Prostate gland (tissue), 2 donors: ENCODE measurements around the gene ERCC6L2. TPM values are rescaled to one million over a fixed set of nuclear protein-coding genes. Genes with fewer than 3 reads are reported as not detected.
A peak's percentile ranks its signal among the peaks of the same experiment; 100 is the strongest.

Experiments used
- DNase-seq: peaks from one replicate; pipeline ENCODE4 v3.0.0-alpha.2; 2019; ENCODE audit warnings: low spot score
- H3K27ac ChIP-seq, 2 donors: fragments of 200-600 bp; sonication (generic); 2 replicates each; pipeline ENCODE4 v1.5.1; 2017 to 2019
- H3K27me3 ChIP-seq: fragments of 200-600 bp; sonication (generic); replicated peaks from 2 replicates; pipeline ENCODE4 v1.5.1; 2019; ENCODE audit not compliant: insufficient read depth
- H3K36me3 ChIP-seq, 2 donors: fragments of 200-600 bp; sonication (generic); 1 replicate in 1 of 2; 2 replicates in 1 of 2; pipeline versions ENCODE4 v1.5.1 to v1.8.1; 2017 to 2019
- H3K4me1 ChIP-seq: fragments of 200-600 bp; sonication (generic); replicated peaks from 2 replicates; pipeline ENCODE4 v1.5.1; 2019
- H3K4me3 ChIP-seq, 2 donors: fragments of 200-600 bp; sonication (generic); 2 replicates each; pipeline ENCODE4 v1.5.1; 2017 to 2019
- H3K9me3 ChIP-seq: fragments of 200-600 bp; sonication (generic); 2 replicates; pipeline ENCODE4 v1.5.1; 2017
- POLR2A ChIP-seq: fragments of 450-650 bp; IDR thresholded peaks from one replicate; pipeline ENCODE4 v1.6.1; 2016; ENCODE audit warnings: antibody characterized with exemption, mild to moderate bottlenecking
- POLR2AphosphoS5 ChIP-seq: sonication (generic); formaldehyde crosslinking; IDR thresholded peaks from one replicate; pipeline ENCODE4 v1.6.1; 2017; ENCODE audit warnings: antibody characterized with exemption
- WGBS: methylation state at CpG from one replicate; pipeline ENCODE4 v1.1.5; 2018; 5-methylcytosine and 5-hydroxymethylcytosine counted together
- intact Hi-C: fragments of 100-400 bp; cut with DNase I; formaldehyde crosslinking; loops from one replicate; pipeline ENCODE4 v1.14.2; 2022
- total RNA-seq, 2 donors: library from RNA; depleted of rRNA; stranded (reverse); fragments of >200 nt; gene quantifications; one replicate each; pipeline ENCODE4 v1.1.0, GENCODE V29; 2016
- TF ChIP-seq, protein P1 (sequence below), 4 experiments: fragments of 200-600 bp in 2 of 4; fragments of 450-650 bp in 2 of 4; sonication (generic) in 2 of 4; IDR thresholded peaks; 1 replicate in 3 of 4; 2 replicates in 1 of 4; pipeline ENCODE4 v1.5.1; 2016 to 2019; ENCODE audit warnings: antibody characterized with exemption in 4 of 4, mild to moderate bottlenecking in 2 of 4, moderate library complexity in 2 of 4

ERCC6L2 gene
- total RNA-seq, 2 donors from 2014 or later = 57.7 to 73.4 TPM

GRCh38 chr9:95978106-95978505, 102.6 kb downstream of the ERCC6L2 start:
- DNase-seq = no peak
- intact Hi-C loops = no loop called here
- Histone ChIP-seq H3K9me3 (no peaks in the 10 kb centered on the region), H3K36me3 (no peaks in the 10 kb centered on the region), H3K4me1 (no peaks in the 10 kb centered on the region), H3K27ac (no peak overlapping the region), H3K4me3 (no peak overlapping the region), H3K27me3 (no peaks in the 10 kb centered on the region)
- TF ChIP-seq, protein P1, sequence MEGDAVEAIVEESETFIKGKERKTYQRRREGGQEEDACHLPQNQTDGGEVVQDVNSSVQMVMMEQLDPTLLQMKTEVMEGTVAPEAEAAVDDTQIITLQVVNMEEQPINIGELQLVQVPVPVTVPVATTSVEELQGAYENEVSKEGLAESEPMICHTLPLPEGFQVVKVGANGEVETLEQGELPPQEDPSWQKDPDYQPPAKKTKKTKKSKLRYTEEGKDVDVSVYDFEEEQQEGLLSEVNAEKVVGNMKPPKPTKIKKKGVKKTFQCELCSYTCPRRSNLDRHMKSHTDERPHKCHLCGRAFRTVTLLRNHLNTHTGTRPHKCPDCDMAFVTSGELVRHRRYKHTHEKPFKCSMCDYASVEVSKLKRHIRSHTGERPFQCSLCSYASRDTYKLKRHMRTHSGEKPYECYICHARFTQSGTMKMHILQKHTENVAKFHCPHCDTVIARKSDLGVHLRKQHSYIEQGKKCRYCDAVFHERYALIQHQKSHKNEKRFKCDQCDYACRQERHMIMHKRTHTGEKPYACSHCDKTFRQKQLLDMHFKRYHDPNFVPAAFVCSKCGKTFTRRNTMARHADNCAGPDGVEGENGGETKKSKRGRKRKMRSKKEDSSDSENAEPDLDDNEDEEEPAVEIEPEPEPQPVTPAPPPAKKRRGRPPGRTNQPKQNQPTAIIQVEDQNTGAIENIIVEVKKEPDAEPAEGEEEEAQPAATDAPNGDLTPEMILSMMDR (IDR thresholded peaks at IDR 0.05) = no peak
- no peak for TF ChIP-seq POLR2A
- no peak for TF ChIP-seq POLR2AphosphoS5
- WGBS = 88% methylated on average over 4 of the region's 4 CpGs

DNA sequence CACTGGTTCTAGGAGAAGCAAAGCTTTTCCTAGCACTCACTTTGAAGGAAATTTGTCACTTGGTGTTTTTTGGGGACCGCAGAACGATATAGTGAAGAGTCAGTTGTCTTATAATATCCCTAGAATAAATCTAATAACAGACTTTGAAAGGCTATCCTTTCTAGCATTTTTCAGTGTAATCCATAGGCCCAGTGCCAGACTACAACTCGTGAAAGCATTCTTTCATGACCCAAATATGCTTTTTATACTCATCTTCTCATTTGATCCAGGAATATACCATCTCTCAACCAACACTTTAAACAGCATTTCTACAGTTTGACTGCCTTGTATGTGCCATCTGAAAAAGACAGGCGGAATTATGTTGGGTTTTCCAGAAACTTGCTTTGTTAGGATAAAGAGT, 104.0 kb downstream of the ERCC6L2 start:
- Histone ChIP-seq H3K4me1 (no peaks in the 10 kb centered on the region), H3K27ac (peak overlapping the region in 1 of 2 donors; percentile 19), H3K4me3 (no peak overlapping the region), H3K9me3 (no peaks in the 10 kb centered on the region), H3K36me3 (no peaks in the 10 kb centered on the region), H3K27me3 (no peaks in the 10 kb centered on the region)
- no peak for DNase-seq
- TF ChIP-seq POLR2A (no peak), POLR2AphosphoS5 (no peak)
- TF ChIP-seq, protein P1 (IDR thresholded peaks at IDR 0.05) = no peak
- WGBS = 68% methylated on average over 4 of the region's 4 CpGs
- intact Hi-C loops = no loop called here

- Histone ChIP-seq H3K27ac (peak overlapping the region in 1 of 2 donors; percentile 19), H3K4me1 (no peaks in the 10 kb centered on the region), H3K36me3 (no peaks in the 10 kb centered on the region), H3K9me3 (no peaks in the 10 kb centered on the region), H3K27me3 (no peaks in the 10 kb centered on the region), H3K4me3 (no peak overlapping the region)
- no peak for TF ChIP-seq POLR2AphosphoS5
- no peak for TF ChIP-seq POLR2A
- 67% methylated on average over 8 of the region's 8 CpGs for WGBS
- no peak for DNase-seq
- intact Hi-C loops = no loop called here
Observed at GRCh38 chr9:95980262-95981125, 105.0 kb downstream of the ERCC6L2 start.

GRCh38 chr9:95981761-95982390, 106.4 kb downstream of the ERCC6L2 start:
- H3K4me3 ChIP-seq = no peak overlapping the region
- H3K36me3 ChIP-seq = no peaks in the 10 kb centered on the region
- TF ChIP-seq, protein P1 (IDR thresholded peaks at IDR 0.05) = no peak
- TF ChIP-seq POLR2A (no peak), POLR2AphosphoS5 (no peak)
- H3K9me3 ChIP-seq = no peaks in the 10 kb centered on the region
- no peak for DNase-seq
- no peaks in the 10 kb centered on the region for H3K4me1 ChIP-seq
- H3K27ac ChIP-seq = no peak overlapping the region
- 39% methylated on average over 5 of the region's 5 CpGs for WGBS
- intact Hi-C loops = no loop called here
- H3K27me3 ChIP-seq = no peaks in the 10 kb centered on the region

DNA sequence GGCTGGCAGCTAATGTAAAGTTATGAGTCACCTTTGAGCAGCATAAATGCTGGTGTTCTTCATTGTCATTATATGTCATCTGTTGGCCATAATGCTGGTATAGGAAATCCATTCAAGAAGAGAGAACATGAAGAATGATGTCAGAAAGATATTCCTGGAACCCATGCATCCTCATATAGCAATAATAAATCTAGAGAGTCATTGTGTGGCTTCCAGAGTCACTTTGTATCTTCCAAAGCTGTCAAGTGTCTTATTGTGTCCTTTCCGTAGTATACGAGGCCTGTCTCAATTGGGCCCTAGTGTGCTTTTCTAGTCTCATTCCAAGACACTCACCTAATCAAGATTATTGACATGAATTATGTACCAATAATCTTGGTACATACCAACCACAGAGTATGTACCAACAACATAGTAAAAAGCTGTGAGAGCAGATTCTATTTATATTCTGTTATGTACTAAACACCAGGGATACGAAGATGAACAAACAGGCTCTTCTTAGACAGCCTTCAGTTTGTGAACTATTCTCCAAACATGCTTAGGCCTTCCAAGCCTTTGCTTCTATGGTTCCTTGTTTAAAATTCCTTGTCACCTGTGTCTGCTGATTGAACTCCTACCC, 110.1 kb downstream of the ERCC6L2 start:
- 74% methylated on average over 3 of the region's 3 CpGs for WGBS
- Histone ChIP-seq H3K27ac (no peak overlapping the region), H3K4me3 (no peak overlapping the region), H3K36me3 (no peaks in the 10 kb centered on the region), H3K27me3 (no peaks in the 10 kb centered on the region), H3K4me1 (peaks cover 4% of the 10 kb centered on the region), H3K9me3 (no peaks in the 10 kb centered on the region)
- intact Hi-C loops = no loop called here
- no peak for DNase-seq
- no peak for TF ChIP-seq POLR2A
- no peak for TF ChIP-seq POLR2AphosphoS5
- TF ChIP-seq, protein P1 (IDR thresholded peaks at IDR 0.05) = no peak
